Esophagus squamous epithelium (tissue), 5 donors: Measurements from ENCODE around the gene LYRM2. TPM values are rescaled to one million over a fixed set of nuclear protein-coding genes. Genes with fewer than 3 reads are reported as not detected.

Source experiments
- DNase-seq: peaks from one replicate; lab custom pipeline; 2025; lab: John Stamatoyannopoulos, UW
- H3K27ac ChIP-seq, 4 donors: fragments of 200-600 bp; sonication (generic); one replicate each; pipeline ENCODE4 v1.5.1; 2016 to 2019; ENCODE audit warnings: mild to moderate bottlenecking in 1 of 4
- H3K27me3 ChIP-seq, 4 donors: fragments of 200-600 bp; sonication (generic); 1 replicate in 3 of 4; 2 replicates in 1 of 4; pipeline versions ENCODE4 v1.5.1 to v1.6.0; 2017 to 2021; ENCODE audit warnings: antibody characterized with exemption in 1 of 4
- H3K36me3 ChIP-seq, 3 donors: fragments of 200-600 bp; sonication (generic); one replicate each; pipeline ENCODE4 v1.5.1; 2016 to 2019
- H3K4me1 ChIP-seq, 3 donors: fragments of 200-600 bp; sonication (generic); one replicate each; pipeline ENCODE4 v1.5.1; 2017 to 2019
- H3K4me3 ChIP-seq, 4 donors: fragments of 200-600 bp; sonication (generic); 1 replicate in 3 of 4; 2 replicates in 1 of 4; pipeline ENCODE4 v1.5.1; 2016 to 2019; ENCODE audit warnings: mild to moderate bottlenecking in 2 of 4, moderate library complexity in 1 of 4
- H3K9me3 ChIP-seq, 3 donors: fragments of 200-600 bp; sonication (generic); one replicate each; pipeline ENCODE4 v1.5.1; 2016 to 2019
- POLR2A ChIP-seq, 4 donors: fragments of 450-650 bp; IDR thresholded peaks; one replicate each; pipeline ENCODE4 v1.6.1; 2017; ENCODE audit warnings: antibody characterized with exemption in 4 of 4, mild to moderate bottlenecking in 4 of 4, moderate library complexity in 3 of 4
- WGBS, 2 donors: methylation state at CpG; one replicate each; pipeline ENCODE4 v1.1.5; 2018; 5-methylcytosine and 5-hydroxymethylcytosine counted together
- intact Hi-C: fragments of 100-400 bp; cut with DNase I; formaldehyde crosslinking; loops from one replicate; pipeline ENCODE4 v1.15.0; 2022
- total RNA-seq, 4 donors: library from RNA; depleted of rRNA; stranded (reverse); fragments of >200 nt; gene quantifications; one replicate each; pipeline ENCODE4 v1.1.0, GENCODE V29; 2016
- TF ChIP-seq, protein P1 (sequence below), 6 experiments: fragments of 450-650 bp in 4 of 6; fragments of 200-600 bp in 2 of 6; sonication (generic) in 2 of 6; IDR thresholded peaks; one replicate each; pipeline ENCODE4 v1.5.1; 2016 to 2019; ENCODE audit warnings: antibody characterized with exemption in 6 of 6, mild to moderate bottlenecking in 4 of 6, moderate library complexity in 4 of 6
- donor health status: DM: yes; HTN: yes; CAD: no.

Gene LYRM2
- total RNA-seq, 4 donors from 2014 or later: 4.6 to 16.6 (median 15.1) TPM

DNA sequence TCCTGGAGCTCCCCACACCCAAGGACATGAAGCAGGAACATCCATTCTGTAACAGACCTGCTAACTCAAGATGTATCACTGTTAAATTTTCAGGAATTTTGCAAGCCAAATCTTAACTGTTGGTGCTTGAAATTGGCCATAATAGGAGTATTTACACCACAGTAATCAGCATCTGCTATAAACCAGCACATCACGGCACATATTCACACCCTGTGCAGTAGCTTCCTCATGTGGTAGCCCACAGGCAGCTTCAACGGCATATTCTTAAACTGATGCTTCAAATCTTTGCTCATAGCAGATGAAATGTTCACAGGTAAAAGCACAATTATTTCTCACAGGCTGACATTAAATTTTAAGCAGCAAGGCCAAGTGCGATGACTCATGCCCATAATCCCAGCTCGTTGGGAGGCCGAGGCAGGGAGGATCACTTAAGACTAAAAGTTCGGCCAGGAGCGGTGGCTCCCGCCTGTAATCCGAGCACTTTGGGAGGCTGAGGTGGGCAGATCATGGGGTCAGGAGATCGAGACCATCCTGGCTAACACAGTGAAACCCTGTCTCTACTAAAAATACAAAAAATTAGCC lies 43.5 kb upstream of the LYRM2 start:
- Histone ChIP-seq H3K27ac (no peak overlapping the region), H3K4me3 (no peak overlapping the region), H3K36me3 (peaks cover 7 to 100% (median 51%) of the 10 kb centered on the region in 3 donors), H3K4me1 (no peaks in the 10 kb centered on the region), H3K27me3 (no peaks in the 10 kb centered on the region), H3K9me3 (no peaks in the 10 kb centered on the region)
- intact Hi-C loops: no loop called here
- 71 to 91% methylated on average over 6 to 9 of the region's 10 CpGs for WGBS, 2 donors
- DNase-seq: no peak
- no peak for TF ChIP-seq POLR2A (IDR thresholded peaks at IDR 0.05)
- TF ChIP-seq, protein P1, sequence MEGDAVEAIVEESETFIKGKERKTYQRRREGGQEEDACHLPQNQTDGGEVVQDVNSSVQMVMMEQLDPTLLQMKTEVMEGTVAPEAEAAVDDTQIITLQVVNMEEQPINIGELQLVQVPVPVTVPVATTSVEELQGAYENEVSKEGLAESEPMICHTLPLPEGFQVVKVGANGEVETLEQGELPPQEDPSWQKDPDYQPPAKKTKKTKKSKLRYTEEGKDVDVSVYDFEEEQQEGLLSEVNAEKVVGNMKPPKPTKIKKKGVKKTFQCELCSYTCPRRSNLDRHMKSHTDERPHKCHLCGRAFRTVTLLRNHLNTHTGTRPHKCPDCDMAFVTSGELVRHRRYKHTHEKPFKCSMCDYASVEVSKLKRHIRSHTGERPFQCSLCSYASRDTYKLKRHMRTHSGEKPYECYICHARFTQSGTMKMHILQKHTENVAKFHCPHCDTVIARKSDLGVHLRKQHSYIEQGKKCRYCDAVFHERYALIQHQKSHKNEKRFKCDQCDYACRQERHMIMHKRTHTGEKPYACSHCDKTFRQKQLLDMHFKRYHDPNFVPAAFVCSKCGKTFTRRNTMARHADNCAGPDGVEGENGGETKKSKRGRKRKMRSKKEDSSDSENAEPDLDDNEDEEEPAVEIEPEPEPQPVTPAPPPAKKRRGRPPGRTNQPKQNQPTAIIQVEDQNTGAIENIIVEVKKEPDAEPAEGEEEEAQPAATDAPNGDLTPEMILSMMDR (IDR thresholded peaks at IDR 0.05): no peak

DNA sequence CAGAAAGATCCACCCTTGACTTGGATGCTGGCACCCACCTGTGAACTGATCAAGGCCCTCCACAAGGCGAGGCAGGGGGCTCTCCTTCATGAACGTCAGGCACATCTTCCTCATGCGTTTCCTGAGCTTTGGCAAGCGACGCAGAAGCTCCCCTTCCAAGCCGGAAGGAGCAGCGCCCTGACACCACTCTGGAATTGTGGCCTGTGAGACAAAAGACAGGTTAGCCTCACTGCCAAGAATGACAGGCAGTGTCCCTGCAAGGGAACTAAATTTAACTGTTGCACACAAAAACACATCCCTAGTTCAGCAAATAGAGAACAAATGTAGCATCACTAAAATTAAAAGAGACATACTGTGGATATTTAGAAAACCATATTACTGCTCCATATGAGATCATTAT lies 42.0 kb upstream of the LYRM2 start:
- DNase-seq: no peak
- Histone ChIP-seq H3K4me1 (no peaks in the 10 kb centered on the region), H3K36me3 (peaks cover 7 to 100% (median 62%) of the 10 kb centered on the region in 3 donors), H3K27ac (no peak overlapping the region), H3K27me3 (no peaks in the 10 kb centered on the region), H3K9me3 (no peaks in the 10 kb centered on the region), H3K4me3 (no peak overlapping the region)
- intact Hi-C loops: no loop called here
- WGBS, 2 donors: 90 to 100% methylated on average over 1 to 7 of the region's 7 CpGs
- TF ChIP-seq, protein P1 (IDR thresholded peaks at IDR 0.05): no peak
- no peak for TF ChIP-seq POLR2A (IDR thresholded peaks at IDR 0.05)

DNA sequence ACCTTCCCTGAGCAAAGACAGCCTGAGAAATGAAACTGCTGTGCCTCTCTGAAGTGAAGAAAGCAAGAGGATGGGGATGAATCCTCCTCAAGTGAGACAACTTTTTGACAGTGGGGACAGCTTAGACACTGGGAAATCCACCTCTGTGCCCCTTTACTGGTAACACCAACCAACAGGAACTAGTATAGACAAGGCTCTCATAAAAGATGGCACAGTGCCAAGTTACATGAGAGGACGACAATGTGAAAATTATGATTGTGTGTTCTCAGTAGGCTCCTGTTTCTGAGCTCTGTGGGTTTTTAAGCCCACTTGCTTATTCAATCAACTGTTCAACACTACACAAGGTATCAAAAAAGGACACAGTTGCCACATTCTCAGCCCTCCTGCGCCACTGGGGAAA lies 41.6 kb upstream of the LYRM2 start:
- no peaks in the 10 kb centered on the region for H3K9me3 ChIP-seq
- TF ChIP-seq, protein P1 (IDR thresholded peaks at IDR 0.05): no peak
- no peak for TF ChIP-seq POLR2A (IDR thresholded peaks at IDR 0.05)
- no peaks in the 10 kb centered on the region for H3K4me1 ChIP-seq
- no peak overlapping the region for H3K27ac ChIP-seq
- no peak overlapping the region for H3K4me3 ChIP-seq
- H3K36me3 ChIP-seq: peaks cover 7 to 100% (median 66%) of the 10 kb centered on the region in 3 donors
- no peaks in the 10 kb centered on the region for H3K27me3 ChIP-seq
- no peak for DNase-seq
- intact Hi-C loops: no loop called here
- 78 to 94% methylated on average over 2 of the region's 2 CpGs for WGBS, 2 donors

DNA sequence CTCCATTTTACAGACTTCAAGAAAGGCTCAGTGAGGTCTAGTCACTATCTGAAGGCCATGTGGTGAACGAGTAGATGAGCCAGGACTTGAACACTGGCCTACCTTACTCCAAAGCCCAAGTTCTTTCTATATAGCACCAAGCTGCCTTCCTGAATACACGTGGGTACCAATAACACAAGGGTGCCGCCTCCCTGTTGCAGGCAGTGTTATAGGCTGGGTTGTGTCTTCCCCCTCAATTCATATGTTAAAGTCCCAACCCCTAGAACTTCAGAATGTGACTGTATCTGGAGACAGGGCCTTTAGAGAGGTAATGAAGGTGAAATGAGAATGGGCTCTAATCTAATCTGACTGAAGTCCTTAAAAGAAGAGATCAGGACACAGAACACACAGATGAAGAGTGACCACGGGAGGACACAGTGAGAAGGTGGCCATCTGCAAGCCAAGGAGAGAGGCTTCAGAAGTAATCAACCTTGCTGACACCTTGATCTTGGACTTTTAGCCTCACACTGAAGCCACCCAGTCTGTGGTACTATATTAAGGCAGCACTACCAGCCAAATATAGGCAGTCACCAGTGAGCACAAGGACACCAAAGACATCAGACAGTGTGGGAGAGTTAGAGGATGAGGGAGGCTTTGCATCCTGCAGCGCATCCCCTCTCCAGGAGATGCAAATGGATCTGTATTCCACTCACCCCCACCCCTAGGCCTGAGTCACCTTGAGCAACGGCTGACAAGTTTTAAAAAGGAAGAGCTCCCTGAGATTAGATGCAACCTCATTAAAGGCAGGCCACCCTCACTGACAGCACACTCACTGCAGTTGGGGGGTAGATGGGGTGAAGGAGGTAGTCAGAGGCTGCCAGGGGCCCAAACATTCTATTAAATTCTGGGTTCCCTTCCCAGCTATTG lies 40.9 kb upstream of the LYRM2 start:
- H3K36me3 ChIP-seq: peaks cover 7 to 100% (median 65%) of the 10 kb centered on the region in 3 donors
- no peak overlapping the region for H3K4me3 ChIP-seq
- no peak overlapping the region for H3K27ac ChIP-seq
- TF ChIP-seq, protein P1 (IDR thresholded peaks at IDR 0.05): no peak
- TF ChIP-seq POLR2A (IDR thresholded peaks at IDR 0.05): no peak
- H3K27me3 ChIP-seq: no peaks in the 10 kb centered on the region
- no peaks in the 10 kb centered on the region for H3K9me3 ChIP-seq
- DNase-seq: no peak
- WGBS, 2 donors: 65 to 87% methylated on average over 6 of the region's 6 CpGs
- no peaks in the 10 kb centered on the region for H3K4me1 ChIP-seq
- intact Hi-C loops: loop anchor here (10.0 kb wide), 1 partner anchor 105 kb away; no protein-coding TSS in a partner anchor

DNA sequence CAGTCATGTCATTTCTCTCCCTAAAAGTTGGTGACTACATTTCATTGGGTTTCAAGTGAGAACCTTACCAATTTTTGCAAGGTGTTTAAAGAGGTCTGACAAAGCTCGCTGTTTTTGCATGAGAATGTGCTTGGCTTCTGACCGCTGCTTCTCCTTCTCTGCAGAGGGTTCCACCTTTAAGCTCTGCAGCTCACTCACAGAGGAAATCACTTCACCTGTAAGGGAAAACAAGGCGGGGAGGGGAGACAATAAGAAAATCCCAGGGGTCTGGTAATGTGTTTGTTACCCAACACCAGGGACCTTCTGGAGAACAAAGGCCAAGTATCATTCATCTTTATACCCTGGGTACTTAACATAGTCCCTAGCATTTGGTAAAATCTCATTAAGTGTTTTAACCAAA lies 40.0 kb upstream of the LYRM2 start:
- 100% methylated on average over 3 of the region's 3 CpGs for WGBS, 2 donors
- TF ChIP-seq POLR2A (IDR thresholded peaks at IDR 0.05): no peak
- TF ChIP-seq, protein P1 (IDR thresholded peaks at IDR 0.05): no peak
- Histone ChIP-seq H3K4me3 (no peak overlapping the region), H3K36me3 (peaks cover 7 to 100% (median 67%) of the 10 kb centered on the region in 3 donors), H3K27ac (no peak overlapping the region), H3K4me1 (no peaks in the 10 kb centered on the region), H3K27me3 (no peaks in the 10 kb centered on the region), H3K9me3 (no peaks in the 10 kb centered on the region)
- no peak for DNase-seq
- intact Hi-C loops: loop anchor here (10.0 kb wide), 1 partner anchor 106 kb away; no protein-coding TSS in a partner anchor
